ENCODE data around the gene CAMK2G.

- TF ChIP-seq CTCF (conservative IDR thresholded peaks at IDR 0.05) (no peak), EZH2 (IDR thresholded peaks at IDR 0.05; ENCODE audit: low read depth) (no peak)
Observed at GRCh38 chr10:73874267-73875138, at the start of gene CAMK2G.
